DND-41 (cell line): ENCODE measurements around the gene MED12L.

Experiments
- ATAC-seq: fragments of 200-7000 bp; cut with Tn5 transposase; 3 replicates; pipeline ENCODE4 v1.9.1; 2021; ENCODE audit warnings: low read depth; ENCODE audit not compliant: insufficient read depth
- DNase-seq: peaks from one replicate; pipeline ENCODE4 v3.0.0-alpha.2; 2020
- H2AFZ ChIP-seq: 2 replicates; pipeline ENCODE4 v1.6.0; 2012; ENCODE audit warnings: low read depth, low read length
- H3K27ac ChIP-seq: 2 replicates; pipeline ENCODE4 v1.5.1; 2012; ENCODE audit warnings: low read length, inconsistent platforms
- H3K27me3 ChIP-seq: fragments of 200-600 bp; sonication (generic); 2 replicates; pipeline ENCODE4 v1.6.0; 2012; ENCODE audit warnings: low read length, mild to moderate bottlenecking, inconsistent platforms; ENCODE audit not compliant: insufficient read depth, poor library complexity
- H3K36me3 ChIP-seq: 2 replicates; pipeline ENCODE4 v1.5.1; 2012; ENCODE audit warnings: low read length, inconsistent platforms; ENCODE audit not compliant: insufficient read depth
- H3K4me1 ChIP-seq: 2 replicates; pipeline ENCODE4 v1.5.1; 2012; ENCODE audit warnings: mild to moderate bottlenecking, low read length; ENCODE audit not compliant: insufficient read depth
- H3K4me2 ChIP-seq: 2 replicates; pipeline ENCODE4 v1.6.0; 2012; ENCODE audit warnings: mild to moderate bottlenecking, moderate library complexity, low read length, inconsistent platforms; ENCODE audit not compliant: insufficient read depth
- H3K4me3 ChIP-seq, 2 experiments: fragments of 200-600 bp in 1 of 2; shearing (Covaris generic) in 1 of 2; 2 replicates each; pipeline ENCODE4 v1.5.1; 2012 to 2016; ENCODE audit warnings: inconsistent platforms in 2 of 2, low read length in 2 of 2, mild to moderate bottlenecking in 2 of 2, low read depth in 1 of 2, moderate library complexity in 1 of 2
- H3K79me2 ChIP-seq: 2 replicates; pipeline ENCODE4 v1.6.0; 2012; ENCODE audit warnings: low read length, inconsistent platforms; ENCODE audit not compliant: insufficient read depth
- H3K9ac ChIP-seq: 2 replicates; pipeline ENCODE4 v1.6.0; 2012; ENCODE audit warnings: low read depth, mild to moderate bottlenecking, inconsistent platforms, low read length, moderate library complexity
- H3K9me3 ChIP-seq: 2 replicates; pipeline ENCODE4 v1.5.1; 2012; ENCODE audit warnings: low read length, moderate library complexity, mild to moderate bottlenecking, inconsistent platforms; ENCODE audit not compliant: insufficient read depth, severe bottlenecking
- H4K20me1 ChIP-seq: 2 replicates; pipeline ENCODE4 v1.6.0; 2012; ENCODE audit warnings: low read length; ENCODE audit not compliant: insufficient read depth
- EZH2 ChIP-seq: IDR thresholded peaks from 3 replicates; pipeline ENCODE4 v1.6.1; 2012; ENCODE audit warnings: borderline replicate concordance, low read depth, mild to moderate bottlenecking, moderate library complexity, low read length, inconsistent platforms; ENCODE audit not compliant: severe bottlenecking
- TF ChIP-seq, protein P1 (sequence below): IDR thresholded peaks from 2 replicates; pipeline ENCODE4 v1.5.1; 2012; ENCODE audit warnings: borderline replicate concordance, low read length, moderate library complexity, mild to moderate bottlenecking; ENCODE audit not compliant: poor library complexity, severe bottlenecking; ENCODE audit errors: extremely low read depth

Gene MED12L

GRCh38 chr3:151224268-151224866 is 138.9 kb downstream of the MED12L start:
- TF ChIP-seq, protein P1, sequence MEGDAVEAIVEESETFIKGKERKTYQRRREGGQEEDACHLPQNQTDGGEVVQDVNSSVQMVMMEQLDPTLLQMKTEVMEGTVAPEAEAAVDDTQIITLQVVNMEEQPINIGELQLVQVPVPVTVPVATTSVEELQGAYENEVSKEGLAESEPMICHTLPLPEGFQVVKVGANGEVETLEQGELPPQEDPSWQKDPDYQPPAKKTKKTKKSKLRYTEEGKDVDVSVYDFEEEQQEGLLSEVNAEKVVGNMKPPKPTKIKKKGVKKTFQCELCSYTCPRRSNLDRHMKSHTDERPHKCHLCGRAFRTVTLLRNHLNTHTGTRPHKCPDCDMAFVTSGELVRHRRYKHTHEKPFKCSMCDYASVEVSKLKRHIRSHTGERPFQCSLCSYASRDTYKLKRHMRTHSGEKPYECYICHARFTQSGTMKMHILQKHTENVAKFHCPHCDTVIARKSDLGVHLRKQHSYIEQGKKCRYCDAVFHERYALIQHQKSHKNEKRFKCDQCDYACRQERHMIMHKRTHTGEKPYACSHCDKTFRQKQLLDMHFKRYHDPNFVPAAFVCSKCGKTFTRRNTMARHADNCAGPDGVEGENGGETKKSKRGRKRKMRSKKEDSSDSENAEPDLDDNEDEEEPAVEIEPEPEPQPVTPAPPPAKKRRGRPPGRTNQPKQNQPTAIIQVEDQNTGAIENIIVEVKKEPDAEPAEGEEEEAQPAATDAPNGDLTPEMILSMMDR = no peak
- TF ChIP-seq EZH2 = no peak

DNA sequence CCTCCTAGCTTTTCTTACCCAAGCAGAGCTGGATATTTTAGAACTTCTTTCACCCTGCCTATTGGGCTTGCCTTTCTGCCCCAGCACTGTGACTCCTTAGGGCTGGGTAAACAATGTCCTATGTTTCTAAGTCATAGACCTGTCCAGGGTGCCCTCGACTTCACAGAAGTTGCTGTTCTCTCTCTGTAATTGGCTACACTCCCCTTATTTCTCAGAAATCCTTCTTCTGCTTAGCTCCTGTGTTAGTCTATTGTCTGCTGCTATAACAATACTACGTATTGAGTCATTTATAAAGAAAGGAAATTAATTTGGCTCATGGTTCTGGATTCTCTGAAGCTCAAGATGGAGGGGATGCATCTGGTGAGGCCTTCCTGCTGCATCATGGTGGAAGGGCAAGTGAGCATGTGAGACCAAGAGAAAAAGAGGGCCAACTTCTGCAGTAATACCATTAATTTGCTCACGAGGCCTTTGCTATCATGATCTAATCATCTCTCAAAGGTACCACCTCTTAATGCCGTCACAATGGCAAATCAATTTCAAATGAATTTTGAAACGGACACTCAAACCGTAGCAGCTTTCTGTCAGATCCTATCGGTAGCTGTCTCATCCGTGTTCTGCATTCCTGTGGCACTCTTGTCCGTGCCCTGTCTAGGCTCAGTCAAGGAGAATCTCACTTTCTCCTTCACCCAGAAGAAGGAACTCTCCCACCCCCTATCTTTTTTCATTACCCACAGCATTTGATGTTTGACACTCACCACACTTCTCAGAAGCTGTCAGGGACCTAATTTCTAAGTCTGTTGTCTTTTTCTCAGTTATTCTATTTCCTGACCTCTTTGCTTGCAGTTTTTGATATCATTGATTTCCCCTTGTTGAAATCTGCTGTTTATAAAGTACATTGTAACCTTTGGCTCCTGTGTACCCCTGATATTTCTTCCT is 139.8 kb downstream of the MED12L start:
- H3K9me3 ChIP-seq = peaks cover 5% of the 10 kb centered on the region
- no peaks in the 10 kb centered on the region for H3K27me3 ChIP-seq
- H3K4me2 ChIP-seq = no peak overlapping the region
- ATAC-seq = no peak
- H3K27ac ChIP-seq = no peak overlapping the region
- H3K79me2 ChIP-seq = no peaks in the 10 kb centered on the region
- H4K20me1 ChIP-seq = no peaks in the 10 kb centered on the region
- TF ChIP-seq EZH2 = no peak
- TF ChIP-seq, protein P1 = no peak
- no peak overlapping the region for H2AFZ ChIP-seq
- peaks cover 2% of the 10 kb centered on the region; the same call in 1 of the 2 replicates for H3K36me3 ChIP-seq
- H3K9ac ChIP-seq = no peak overlapping the region
- DNase-seq = no peak
- H3K4me3 ChIP-seq = no peak overlapping the region
- peaks cover 18% of the 10 kb centered on the region for H3K4me1 ChIP-seq

More at GRCh38 chr3:151224268-151224866, 138.9 kb downstream of the MED12L start:
- H3K4me1 ChIP-seq = peaks cover 15% of the 10 kb centered on the region
- H3K36me3 ChIP-seq = peaks cover 2% of the 10 kb centered on the region; the same call in 1 of the 2 replicates
- no peak overlapping the region for H3K4me2 ChIP-seq
- no peaks in the 10 kb centered on the region for H4K20me1 ChIP-seq
- no peak overlapping the region for H2AFZ ChIP-seq
- H3K4me3 ChIP-seq = no peak overlapping the region
- no peaks in the 10 kb centered on the region for H3K79me2 ChIP-seq
- no peak for DNase-seq
- no peaks in the 10 kb centered on the region for H3K27me3 ChIP-seq
- ATAC-seq = no peak
- peaks cover 5% of the 10 kb centered on the region for H3K9me3 ChIP-seq
- no peak overlapping the region for H3K27ac ChIP-seq
- no peak overlapping the region for H3K9ac ChIP-seq

- Histone ChIP-seq H3K9ac (no peak overlapping the region), H3K4me1 (peaks cover 24% of the 10 kb centered on the region), H2AFZ (no peak overlapping the region), H3K79me2 (no peaks in the 10 kb centered on the region), H4K20me1 (no peaks in the 10 kb centered on the region), H3K36me3 (peaks cover 2% of the 10 kb centered on the region; the same call in 1 of the 2 replicates), H3K27me3 (no peaks in the 10 kb centered on the region), H3K9me3 (peaks cover 5% of the 10 kb centered on the region), H3K4me3 (no peak overlapping the region), H3K4me2 (no peak overlapping the region), H3K27ac (no peak overlapping the region)
- TF ChIP-seq, protein P1 = no peak
- no peak for TF ChIP-seq EZH2
- ATAC-seq (no peak), DNase-seq (no peak)
These were observed 140.7 kb downstream of the MED12L start for GRCh38 chr3:151226088-151226563.
